ENCODE data around the gene UNC119B. TPM values are rescaled to one million over a fixed set of nuclear protein-coding genes. Genes with fewer than 3 reads are reported as not detected.

UNC119B gene
- total and polyA plus RNA-seq, 2 experiments from 2014 or later, result 9.9 to 51.3 TPM

DNA sequence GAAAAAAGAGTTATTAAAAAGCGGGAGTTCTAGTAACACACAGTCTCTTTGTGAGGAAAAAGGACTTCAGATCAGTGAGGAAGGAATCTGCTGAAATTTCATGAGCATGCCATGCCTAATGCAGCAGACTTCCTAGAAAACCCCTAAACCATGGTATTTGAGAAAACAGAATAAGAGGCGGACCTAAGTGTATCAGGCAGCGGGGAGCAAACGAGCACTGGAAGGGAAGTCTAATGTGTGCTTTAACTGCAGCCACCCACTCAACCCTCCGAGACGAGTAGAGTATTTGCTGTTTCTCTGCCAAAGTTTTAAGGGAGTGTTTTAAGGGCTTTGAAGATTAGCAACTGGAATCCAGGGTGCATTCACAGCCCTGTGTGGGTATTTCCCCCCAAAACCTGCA lies 51.8 kb downstream of the UNC119B start:
- Histone ChIP-seq H3K27me3 (ENCODE audit: insufficient read depth) (no peaks in the 10 kb centered on the region), H3K79me2 (replicated peaks; ENCODE audit: insufficient read depth) (no peaks in the 10 kb centered on the region), H3K4me3 (no peak overlapping the region), H3K4me2 (no peak overlapping the region), H4K20me1 (replicated peaks; ENCODE audit: insufficient read depth) (no peaks in the 10 kb centered on the region), H3K4me1 (ENCODE audit: insufficient read depth) (peaks cover 5% of the 10 kb centered on the region; the same call in 1 of the 2 replicates), H3K9me2 (ENCODE audit: insufficient read depth) (no peaks in the 10 kb centered on the region), H2AFZ (no peak overlapping the region), H3F3A (replicated peaks; ENCODE audit: low read depth) (no peaks in the 10 kb centered on the region), H3K36me3 (ENCODE audit: insufficient read depth) (peaks cover 3% of the 10 kb centered on the region; the same call in 1 of the 2 replicates), H3K27ac (ENCODE audit: low read depth) (no peak overlapping the region)
- TF ChIP-seq EZH2 (IDR thresholded peaks at IDR 0.05; ENCODE audit: low read depth, unreplicated experiment), result no peak
- no peak for TF ChIP-seq POLR2AphosphoS5 (IDR thresholded peaks at IDR 0.05; ENCODE audit: low read depth)
- TF ChIP-seq, protein P1, sequence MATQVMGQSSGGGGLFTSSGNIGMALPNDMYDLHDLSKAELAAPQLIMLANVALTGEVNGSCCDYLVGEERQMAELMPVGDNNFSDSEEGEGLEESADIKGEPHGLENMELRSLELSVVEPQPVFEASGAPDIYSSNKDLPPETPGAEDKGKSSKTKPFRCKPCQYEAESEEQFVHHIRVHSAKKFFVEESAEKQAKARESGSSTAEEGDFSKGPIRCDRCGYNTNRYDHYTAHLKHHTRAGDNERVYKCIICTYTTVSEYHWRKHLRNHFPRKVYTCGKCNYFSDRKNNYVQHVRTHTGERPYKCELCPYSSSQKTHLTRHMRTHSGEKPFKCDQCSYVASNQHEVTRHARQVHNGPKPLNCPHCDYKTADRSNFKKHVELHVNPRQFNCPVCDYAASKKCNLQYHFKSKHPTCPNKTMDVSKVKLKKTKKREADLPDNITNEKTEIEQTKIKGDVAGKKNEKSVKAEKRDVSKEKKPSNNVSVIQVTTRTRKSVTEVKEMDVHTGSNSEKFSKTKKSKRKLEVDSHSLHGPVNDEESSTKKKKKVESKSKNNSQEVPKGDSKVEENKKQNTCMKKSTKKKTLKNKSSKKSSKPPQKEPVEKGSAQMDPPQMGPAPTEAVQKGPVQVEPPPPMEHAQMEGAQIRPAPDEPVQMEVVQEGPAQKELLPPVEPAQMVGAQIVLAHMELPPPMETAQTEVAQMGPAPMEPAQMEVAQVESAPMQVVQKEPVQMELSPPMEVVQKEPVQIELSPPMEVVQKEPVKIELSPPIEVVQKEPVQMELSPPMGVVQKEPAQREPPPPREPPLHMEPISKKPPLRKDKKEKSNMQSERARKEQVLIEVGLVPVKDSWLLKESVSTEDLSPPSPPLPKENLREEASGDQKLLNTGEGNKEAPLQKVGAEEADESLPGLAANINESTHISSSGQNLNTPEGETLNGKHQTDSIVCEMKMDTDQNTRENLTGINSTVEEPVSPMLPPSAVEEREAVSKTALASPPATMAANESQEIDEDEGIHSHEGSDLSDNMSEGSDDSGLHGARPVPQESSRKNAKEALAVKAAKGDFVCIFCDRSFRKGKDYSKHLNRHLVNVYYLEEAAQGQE (IDR thresholded peaks at IDR 0.05; ENCODE audit: unreplicated experiment), result no peak
- no peak for TF ChIP-seq EZH2phosphoT487 (IDR thresholded peaks at IDR 0.05; ENCODE audit: unreplicated experiment)
- TF ChIP-seq NANOG (IDR thresholded peaks at IDR 0.05; ENCODE audit: borderline replicate concordance), result no peak
- TF ChIP-seq JUNB (IDR thresholded peaks at IDR 0.05; ENCODE audit: unreplicated experiment), result no peak
- no peak for TF ChIP-seq CTCF (conservative IDR thresholded peaks at IDR 0.05; ENCODE audit: low read depth in 2 of 2)
- no peak for TF ChIP-seq ZNF331 (CRISPR knock-in tag; IDR thresholded peaks at IDR 0.05; ENCODE audit: low read depth)
- no peak for TF ChIP-seq ZNF114 (CRISPR knock-in tag; IDR thresholded peaks at IDR 0.05)
- TF ChIP-seq ZNF462 (CRISPR knock-in tag; IDR thresholded peaks at IDR 0.05), result no peak
- TF ChIP-seq STAT1 (IDR thresholded peaks at IDR 0.05; ENCODE audit: unreplicated experiment), result no peak
- Mint-ChIP-seq H3K4me1 (peaks cover 22% of the 10 kb centered on the region), H3K27ac (no peak overlapping the region; the same call in 1 of the 2 replicates), H3K9me3 (no peaks in the 10 kb centered on the region), H3K27me3 (ENCODE audit: insufficient read depth, low read depth, poor library complexity) (peaks cover 8% of the 10 kb centered on the region), H3K4me3 (no peak overlapping the region), H3K36me3 (ENCODE audit: low read depth) (peaks cover 43% of the 10 kb centered on the region)
- ATAC-seq, result no peak
- DNase-seq (ENCODE audit: low spot score), result no peak
